Activated CD4-positive, alpha-beta T cell treated with anti-CD3 and anti-CD28 coated beads, Interleukin-2, amount 10 ng/mL, durations not matched to agents 24 days and 14 days (primary cell): Measurements from ENCODE around the gene OR51I2. TPM values are rescaled to one million over a fixed set of nuclear protein-coding genes. Genes with fewer than 3 reads are reported as not detected.

ENCODE experiments used
- DNase-seq: peaks from one replicate; pipeline ENCODE4 v3.0.0; 2022
- H3K27ac Mint-ChIP-seq: one replicate; pipeline ENCODE4 v1.8.0; 2022; ENCODE audit warnings: mild to moderate bottlenecking, mixed read lengths
- H3K27me3 Mint-ChIP-seq: one replicate; pipeline ENCODE4 v1.8.0; 2022; ENCODE audit warnings: mixed read lengths
- H3K36me3 Mint-ChIP-seq: one replicate; pipeline ENCODE4 v1.8.0; 2022; ENCODE audit warnings: low read depth, mild to moderate bottlenecking, mixed read lengths
- H3K4me1 Mint-ChIP-seq: one replicate; pipeline ENCODE4 v1.8.0; 2021; ENCODE audit warnings: mixed read lengths
- H3K4me3 Mint-ChIP-seq: one replicate; pipeline ENCODE4 v1.8.0; 2022; ENCODE audit warnings: mild to moderate bottlenecking, moderate library complexity, mixed read lengths
- H3K9me3 Mint-ChIP-seq: one replicate; pipeline ENCODE4 v1.8.0; 2021; ENCODE audit warnings: mixed read lengths
- intact Hi-C: fragments of 100-400 bp; cut with micrococcal nuclease; formaldehyde crosslinking; loops from one replicate; pipeline ENCODE4 v1.15.1; 2023
- total RNA-seq: library from RNA; stranded (reverse); gene quantifications from 2 replicates; pipeline ENCODE4 v1.2.3, GENCODE V29; 2022

The OR51I2 gene, protein sequence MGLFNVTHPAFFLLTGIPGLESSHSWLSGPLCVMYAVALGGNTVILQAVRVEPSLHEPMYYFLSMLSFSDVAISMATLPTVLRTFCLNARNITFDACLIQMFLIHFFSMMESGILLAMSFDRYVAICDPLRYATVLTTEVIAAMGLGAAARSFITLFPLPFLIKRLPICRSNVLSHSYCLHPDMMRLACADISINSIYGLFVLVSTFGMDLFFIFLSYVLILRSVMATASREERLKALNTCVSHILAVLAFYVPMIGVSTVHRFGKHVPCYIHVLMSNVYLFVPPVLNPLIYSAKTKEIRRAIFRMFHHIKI
- not detected in 2 replicates for total RNA-seq

DNA sequence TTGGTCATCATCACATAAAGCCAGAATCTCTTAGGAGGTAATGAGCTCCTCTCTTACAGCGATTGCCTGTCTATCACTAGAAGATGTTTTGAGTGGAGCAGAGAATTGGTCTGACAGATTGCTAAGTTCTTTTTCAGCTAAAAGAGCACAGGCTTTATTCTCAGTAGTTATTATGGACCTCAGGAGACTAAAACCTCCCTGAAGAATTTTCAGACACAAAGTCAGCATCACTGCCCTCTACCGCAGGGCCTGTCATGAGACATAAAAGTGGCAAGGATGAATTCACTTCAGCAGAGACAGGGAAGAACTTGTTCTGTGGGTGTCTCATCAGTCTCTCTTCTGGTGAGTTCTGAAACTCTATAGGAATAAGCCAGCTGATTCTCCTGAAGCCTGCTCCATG lies at the start of gene OR51I2:
Gene OR51I2, plus strand, starts transcription at position 301 of the 400 bp plus-strand sequence. CDS start 4,166 bp downstream, outside the sequence.
- Mint-ChIP-seq H3K36me3 (no peaks in the 10 kb centered on the region), H3K4me1 (no peaks in the 10 kb centered on the region), H3K4me3 (no peak within 1 kb of the TSS), H3K27ac (no peak within 1 kb of the TSS), H3K27me3 (no peaks in the 10 kb centered on the region), H3K9me3 (no peaks in the 10 kb centered on the region)
- DNase-seq: no peak
- intact Hi-C loops: no loop called here

GRCh38 chr11:5405173-5405572 lies 44.0 kb upstream of the OR51I2 start:
- intact Hi-C loops: no loop called here
- Mint-ChIP-seq H3K4me3 (no peak overlapping the region), H3K27ac (no peak overlapping the region), H3K9me3 (peaks cover 5% of the 10 kb centered on the region), H3K27me3 (no peaks in the 10 kb centered on the region), H3K4me1 (no peaks in the 10 kb centered on the region), H3K36me3 (no peaks in the 10 kb centered on the region)
- no peak for DNase-seq

DNA sequence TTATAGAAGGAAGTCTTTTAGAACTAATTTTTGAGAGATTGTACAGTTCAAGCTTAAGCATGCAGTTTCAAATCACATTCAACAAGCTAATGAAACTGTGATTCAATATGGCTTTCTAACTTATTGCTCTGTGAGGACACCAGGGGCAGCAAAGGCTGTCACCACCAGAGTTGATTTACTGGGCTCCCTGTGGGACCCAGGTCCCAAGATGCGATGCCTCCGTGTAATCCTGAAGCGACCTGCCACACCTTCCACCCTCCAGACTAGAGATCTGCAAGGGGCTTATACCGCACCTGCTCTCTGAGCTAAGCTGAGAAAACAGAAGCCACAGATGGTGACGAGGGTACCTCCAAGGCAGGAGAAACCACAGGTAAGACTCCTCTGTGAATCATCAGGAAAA lies 28.1 kb upstream of the OR51I2 start:
- DNase-seq: no peak
- no peaks in the 10 kb centered on the region for H3K9me3 Mint-ChIP-seq
- H3K27me3 Mint-ChIP-seq: no peaks in the 10 kb centered on the region
- H3K4me3 Mint-ChIP-seq: no peak overlapping the region
- intact Hi-C loops: no loop called here
- no peaks in the 10 kb centered on the region for H3K4me1 Mint-ChIP-seq
- no peak overlapping the region for H3K27ac Mint-ChIP-seq
- no peaks in the 10 kb centered on the region for H3K36me3 Mint-ChIP-seq

- H3K27ac Mint-ChIP-seq: no peak within 1 kb of the TSS
- no peak within 1 kb of the TSS for H3K4me3 Mint-ChIP-seq
- H3K4me1 Mint-ChIP-seq: no peaks in the 10 kb centered on the region
- peaks cover 1% of the 10 kb centered on the region for H3K27me3 Mint-ChIP-seq
- DNase-seq: no peak
- no peaks in the 10 kb centered on the region for H3K36me3 Mint-ChIP-seq
- intact Hi-C loops: no loop called here
- no peaks in the 10 kb centered on the region for H3K9me3 Mint-ChIP-seq
Observed at GRCh38 chr11:5421811-5422210, 27.3 kb upstream of the OR51I2 start, which contains the start of gene OR51Q1. TSS of gene OR51Q1 (plus strand) at chr11:5422111. CDS start at chr11:5422201, 90 bp downstream.

DNA sequence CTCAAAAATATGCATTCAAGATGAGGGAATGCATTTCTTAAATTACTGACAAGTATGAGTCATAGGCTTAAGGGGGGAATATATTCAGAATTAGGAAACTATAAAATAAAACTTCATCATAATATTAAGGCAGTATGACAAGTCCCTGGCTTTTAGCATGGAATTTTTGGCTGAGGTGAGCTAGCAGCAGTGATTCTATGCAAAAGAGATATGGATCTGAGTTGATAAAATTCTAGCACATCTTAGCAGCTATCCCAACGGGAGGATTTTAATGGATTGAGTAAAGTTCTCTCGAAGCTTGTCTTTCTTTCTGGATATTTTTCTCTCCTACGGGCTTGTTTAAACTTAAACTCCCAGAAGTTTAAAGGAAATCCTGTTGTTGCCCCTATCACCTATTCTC lies 26.0 kb upstream of the OR51I2 start:
- no peak overlapping the region for H3K27ac Mint-ChIP-seq
- no peak overlapping the region for H3K4me3 Mint-ChIP-seq
- no peaks in the 10 kb centered on the region for H3K36me3 Mint-ChIP-seq
- H3K9me3 Mint-ChIP-seq: no peaks in the 10 kb centered on the region
- no peak for DNase-seq
- peaks cover 1% of the 10 kb centered on the region for H3K27me3 Mint-ChIP-seq
- intact Hi-C loops: no loop called here
- H3K4me1 Mint-ChIP-seq: no peaks in the 10 kb centered on the region

DNA sequence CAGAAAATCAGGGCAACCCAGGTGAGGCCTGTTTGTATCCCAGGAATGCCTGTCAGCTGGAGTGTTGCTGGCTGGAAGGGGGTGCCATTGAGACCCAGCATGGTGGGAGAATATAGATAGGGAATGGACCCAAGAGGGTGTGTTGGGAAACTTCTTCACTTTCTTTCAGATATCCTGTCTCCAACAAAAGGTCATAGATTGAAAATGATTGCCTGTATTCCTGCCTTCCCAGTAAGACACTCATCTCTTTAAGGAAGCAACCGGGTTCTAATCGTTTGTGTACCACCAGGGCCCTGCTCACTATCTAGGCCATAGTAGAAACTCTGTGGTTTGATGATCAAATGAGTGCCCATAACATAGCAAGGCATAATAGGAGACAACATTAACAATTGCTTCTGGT lies 7.7 kb upstream of the OR51I2 start, which contains the start of gene OR51I1:
Gene OR51I1, minus strand, starts transcription at position 101 of the 400 bp plus-strand sequence. Its CDS starts 0 bp downstream, at position 101.
- Mint-ChIP-seq H3K4me1 (no peaks in the 10 kb centered on the region), H3K9me3 (peaks cover 4% of the 10 kb centered on the region)

GRCh38 chr11:5443835-5444393 lies 5.2 kb upstream of the OR51I2 start:
- H3K27me3 Mint-ChIP-seq: no peaks in the 10 kb centered on the region
- H3K36me3 Mint-ChIP-seq: no peaks in the 10 kb centered on the region
- H3K9me3 Mint-ChIP-seq: peaks cover 4% of the 10 kb centered on the region
- H3K4me3 Mint-ChIP-seq: no peak overlapping the region
- no peak overlapping the region for H3K27ac Mint-ChIP-seq
- no peaks in the 10 kb centered on the region for H3K4me1 Mint-ChIP-seq
- intact Hi-C loops: no loop called here
- DNase-seq: no peak

More for the DNA sequence above, 7.7 kb upstream of the OR51I2 start, which contains the start of gene OR51I1:
- no peak for DNase-seq
- no peak within 1 kb of the TSS for H3K27ac Mint-ChIP-seq
- no peaks in the 10 kb centered on the region for H3K36me3 Mint-ChIP-seq
- H3K4me3 Mint-ChIP-seq: no peak within 1 kb of the TSS
- intact Hi-C loops: no loop called here
- no peaks in the 10 kb centered on the region for H3K27me3 Mint-ChIP-seq

- no peak overlapping the region for H3K27ac Mint-ChIP-seq
- no peaks in the 10 kb centered on the region for H3K27me3 Mint-ChIP-seq
- no peaks in the 10 kb centered on the region for H3K9me3 Mint-ChIP-seq
- DNase-seq: no peak
- no peaks in the 10 kb centered on the region for H3K36me3 Mint-ChIP-seq
- intact Hi-C loops: no loop called here
- no peaks in the 10 kb centered on the region for H3K4me1 Mint-ChIP-seq
- no peak overlapping the region for H3K4me3 Mint-ChIP-seq
Observed at GRCh38 chr11:5449432-5449831, 309 bp downstream of the OR51I2 start.

DNA sequence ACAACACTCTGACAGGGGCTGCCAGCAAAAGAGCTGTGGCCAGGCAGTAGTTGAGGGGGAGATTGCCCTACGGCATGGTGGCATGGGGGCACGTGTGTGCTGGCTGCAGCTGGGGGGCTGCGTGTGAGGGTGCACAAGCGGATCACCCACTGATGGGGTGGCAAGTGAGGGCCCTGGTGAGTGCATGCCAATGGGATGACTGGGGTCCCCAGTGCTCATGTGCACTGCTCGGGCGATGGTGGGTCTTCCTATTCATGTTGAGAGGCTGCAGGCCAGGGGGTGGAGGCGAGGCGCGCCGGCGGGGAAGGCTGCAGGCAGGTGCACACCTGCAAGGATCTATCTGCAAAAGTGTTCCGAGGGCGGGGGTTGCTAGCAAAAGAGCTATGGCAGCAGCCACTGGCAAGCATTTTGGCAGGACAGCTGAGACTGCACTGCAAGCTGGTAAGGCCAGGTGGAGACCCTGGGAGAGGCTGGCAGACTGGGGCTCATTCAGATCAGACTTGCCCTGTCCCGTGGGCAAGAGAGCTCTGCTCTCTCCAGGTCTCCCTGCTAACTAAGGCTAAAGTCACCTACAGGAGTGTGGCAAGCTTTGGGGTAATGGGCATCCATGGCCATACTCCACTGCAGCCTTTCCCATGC lies 12.0 kb downstream of the OR51I2 start:
- no peaks in the 10 kb centered on the region for H3K27me3 Mint-ChIP-seq
- H3K9me3 Mint-ChIP-seq: no peaks in the 10 kb centered on the region
- H3K4me1 Mint-ChIP-seq: no peaks in the 10 kb centered on the region
- no peak for DNase-seq
- intact Hi-C loops: no loop called here
- no peaks in the 10 kb centered on the region for H3K36me3 Mint-ChIP-seq
- no peak overlapping the region for H3K4me3 Mint-ChIP-seq
- H3K27ac Mint-ChIP-seq: no peak overlapping the region

GRCh38 chr11:5467527-5467926 lies 18.4 kb downstream of the OR51I2 start:
- Mint-ChIP-seq H3K27ac (no peak overlapping the region), H3K4me3 (no peak overlapping the region), H3K36me3 (no peaks in the 10 kb centered on the region), H3K27me3 (peaks cover 3% of the 10 kb centered on the region), H3K4me1 (no peaks in the 10 kb centered on the region), H3K9me3 (no peaks in the 10 kb centered on the region)
- intact Hi-C loops: no loop called here
- no peak for DNase-seq

- no peak overlapping the region for H3K4me3 Mint-ChIP-seq
- intact Hi-C loops: no loop called here
- H3K9me3 Mint-ChIP-seq: no peaks in the 10 kb centered on the region
- H3K27ac Mint-ChIP-seq: no peak overlapping the region
- no peaks in the 10 kb centered on the region for H3K36me3 Mint-ChIP-seq
- no peak for DNase-seq
- no peaks in the 10 kb centered on the region for H3K4me1 Mint-ChIP-seq
- peaks cover 13% of the 10 kb centered on the region for H3K27me3 Mint-ChIP-seq
Observed at GRCh38 chr11:5473921-5474320, 24.8 kb downstream of the OR51I2 start.

- intact Hi-C loops: loop anchor here (1.0 kb wide), 1 partner anchor 332 kb away; the partner anchor contains the start of gene OR52N2
- DNase-seq: peak; percentile 79
- Mint-ChIP-seq H3K9me3 (no peaks in the 10 kb centered on the region), H3K4me3 (no peak overlapping the region), H3K36me3 (no peaks in the 10 kb centered on the region), H3K4me1 (no peaks in the 10 kb centered on the region), H3K27ac (no peak overlapping the region), H3K27me3 (peaks cover 15% of the 10 kb centered on the region)
Observed at GRCh38 chr11:5476186-5476819, 27.2 kb downstream of the OR51I2 start.

- no peak for DNase-seq
- Mint-ChIP-seq H3K36me3 (no peaks in the 10 kb centered on the region), H3K4me1 (no peaks in the 10 kb centered on the region), H3K27ac (peak overlapping the region; percentile 34), H3K27me3 (peaks cover 4% of the 10 kb centered on the region), H3K9me3 (no peaks in the 10 kb centered on the region), H3K4me3 (no peak overlapping the region)
- intact Hi-C loops: no loop called here
Observed at GRCh38 chr11:5486003-5486402, 36.9 kb downstream of the OR51I2 start.

GRCh38 chr11:5486421-5486820 lies 37.3 kb downstream of the OR51I2 start:
- intact Hi-C loops: no loop called here
- no peaks in the 10 kb centered on the region for H3K4me1 Mint-ChIP-seq
- no peaks in the 10 kb centered on the region for H3K9me3 Mint-ChIP-seq
- peaks cover 7% of the 10 kb centered on the region for H3K27me3 Mint-ChIP-seq
- DNase-seq: no peak
- H3K4me3 Mint-ChIP-seq: no peak overlapping the region
- H3K27ac Mint-ChIP-seq: peak overlapping the region; percentile 34
- H3K36me3 Mint-ChIP-seq: no peaks in the 10 kb centered on the region
